UCSD-AML1 (cell line): ENCODE measurements around the gene UMAD1.

Experiments used
- DNase-seq: peaks from one replicate; lab custom pipeline; 2025; ENCODE audit not compliant: unreplicated experiment; lab: John Stamatoyannopoulos, UW

UMAD1 gene

GRCh38 chr7:7918736-7919448 is 278.3 kb downstream of the UMAD1 start:
- no peak for DNase-seq

DNA sequence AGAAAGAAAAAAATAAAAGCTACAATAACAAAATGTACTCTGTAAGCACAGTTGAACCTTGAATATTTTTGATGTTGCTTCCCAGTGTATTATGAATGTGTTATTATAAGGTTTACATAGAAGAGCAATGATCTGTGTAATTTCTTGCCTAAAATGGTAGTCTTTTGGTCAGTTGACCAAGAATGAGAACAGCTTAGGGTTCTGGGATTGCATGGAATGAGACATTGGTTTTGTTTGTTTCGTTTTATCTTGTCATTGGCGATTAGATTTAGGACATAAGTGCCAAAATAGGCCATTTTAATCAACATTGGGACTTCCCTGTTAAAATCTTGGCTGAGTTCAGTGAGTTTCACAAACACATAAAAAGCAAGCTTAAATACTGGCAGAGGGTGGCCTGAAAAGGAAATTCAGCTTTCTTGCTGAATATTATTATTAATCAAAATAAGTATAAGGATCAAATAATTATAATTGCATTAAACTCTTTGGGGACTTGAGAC is 278.9 kb downstream of the UMAD1 start:
- no peak for DNase-seq

DNA sequence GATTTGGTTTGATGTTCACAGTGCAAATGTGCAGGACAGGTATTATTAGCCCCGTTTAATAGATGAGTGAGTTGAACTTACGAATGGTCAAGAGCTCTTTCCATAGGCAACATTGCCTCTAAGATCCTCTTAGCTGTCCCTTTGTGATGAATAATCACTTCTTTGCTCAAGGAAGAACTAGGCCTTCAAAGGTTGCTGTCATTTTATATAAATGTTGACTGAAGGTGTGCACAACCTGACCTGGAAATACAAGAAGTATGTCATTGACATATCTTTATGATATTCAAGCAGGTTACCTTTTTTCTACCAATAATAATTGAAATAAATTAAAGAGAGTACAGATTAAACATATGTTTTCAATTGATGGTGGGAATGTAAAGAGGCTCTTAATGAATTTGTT is 279.5 kb downstream of the UMAD1 start:
- DNase-seq, result no peak

- DNase-seq, result no peak
Observed at GRCh38 chr7:7920481-7920880, 279.9 kb downstream of the UMAD1 start.

- DNase-seq, result no peak
Observed at GRCh38 chr7:7921830-7922229, 281.3 kb downstream of the UMAD1 start.

DNA sequence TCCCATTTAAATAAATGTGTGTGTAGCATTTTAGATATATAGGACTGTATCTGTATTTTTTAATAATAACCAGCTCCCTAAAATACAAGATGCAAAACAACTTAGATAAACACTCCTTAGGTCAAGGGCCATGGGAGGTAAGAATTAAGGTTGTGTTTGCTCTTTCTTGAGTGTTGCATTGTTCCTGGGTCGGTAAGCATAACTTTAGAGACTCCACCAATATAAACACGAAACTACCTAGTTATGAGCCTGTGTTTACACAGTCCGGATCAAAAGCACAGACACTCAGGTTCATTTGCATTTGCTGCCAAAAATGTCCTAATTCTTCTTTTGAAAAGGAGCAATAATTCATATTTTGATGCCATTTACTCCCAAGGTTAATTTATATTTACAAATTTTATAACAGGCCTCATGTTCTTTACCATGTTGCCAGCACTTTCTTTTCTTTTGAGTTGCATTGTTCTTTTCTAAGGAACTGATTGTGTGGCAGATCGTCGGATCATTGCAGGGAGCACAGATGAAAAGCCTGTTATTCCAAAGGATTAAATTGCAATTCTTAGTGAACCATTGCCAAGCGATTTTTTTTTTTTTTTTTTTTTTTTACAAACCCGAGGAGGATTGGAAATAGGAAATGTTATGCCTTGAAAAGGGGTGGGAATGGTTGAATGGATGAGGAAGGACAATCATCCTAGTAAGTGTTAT is 282.3 kb downstream of the UMAD1 start:
- no peak for DNase-seq

DNA sequence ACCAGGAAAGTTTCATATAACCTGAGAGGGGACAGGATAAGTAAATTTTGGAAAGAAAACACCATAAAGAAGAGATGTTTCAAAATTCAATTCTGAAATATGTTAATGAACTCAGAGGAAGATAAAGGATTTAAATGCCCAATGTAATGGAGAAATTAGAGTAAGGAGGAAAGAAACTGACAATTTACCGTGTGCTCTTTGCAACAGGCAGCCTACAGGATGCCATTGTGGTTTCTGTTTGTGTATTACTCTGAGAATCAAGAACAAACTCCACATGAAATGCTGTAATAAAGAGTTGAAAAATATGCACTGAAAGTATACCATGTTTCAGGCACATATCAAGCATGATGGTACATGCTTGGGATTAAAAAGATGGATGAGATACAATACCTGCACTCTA is 283.3 kb downstream of the UMAD1 start:
- no peak for DNase-seq

DNA sequence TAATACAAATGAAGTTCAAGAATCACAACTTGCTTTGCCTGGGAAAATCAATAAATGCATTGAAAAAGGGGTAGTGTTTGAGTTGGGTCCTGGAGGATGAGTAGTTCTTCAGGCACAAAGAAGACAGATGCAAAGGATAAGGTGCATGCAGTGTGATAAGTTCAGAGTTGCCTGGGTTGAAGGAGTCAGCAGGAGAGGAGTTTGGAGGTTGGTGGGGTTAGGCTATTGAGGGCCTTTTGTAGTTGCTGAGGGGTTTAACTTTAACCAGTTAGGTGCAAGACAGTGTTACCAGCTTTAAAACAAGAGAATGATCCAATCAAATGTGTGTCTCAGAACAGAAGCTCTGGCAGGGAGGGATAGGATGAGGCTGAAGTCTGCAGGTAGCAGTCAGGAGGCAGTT is 283.8 kb downstream of the UMAD1 start:
- no peak for DNase-seq
